Fibroblast of pulmonary artery (primary cell): Measurements from ENCODE around the gene AGRN.
"Not testable (repeated sequence)": the region's sequence is repeated elsewhere in the genome, so short reads cannot be mapped to it uniquely, and the experiment has no call there.

Source experiments
- DNase-seq: peaks from one replicate; pipeline ENCODE4 v3.0.0-alpha.2; 2010; ENCODE audit warnings: low read depth
- H3K4me3 ChIP-seq: replicated peaks from 2 replicates; pipeline ENCODE4 v1.5.1; 2011; ENCODE audit warnings: low read depth, mild to moderate bottlenecking, control low read depth, low read length, moderate library complexity
- TF ChIP-seq, protein P1 (sequence below): IDR thresholded peaks from 2 replicates; pipeline ENCODE4 v1.5.1; 2011; ENCODE audit warnings: mild to moderate bottlenecking, control low read depth, low read length, inconsistent platforms; ENCODE audit errors: missing control alignments

Gene AGRN

DNA sequence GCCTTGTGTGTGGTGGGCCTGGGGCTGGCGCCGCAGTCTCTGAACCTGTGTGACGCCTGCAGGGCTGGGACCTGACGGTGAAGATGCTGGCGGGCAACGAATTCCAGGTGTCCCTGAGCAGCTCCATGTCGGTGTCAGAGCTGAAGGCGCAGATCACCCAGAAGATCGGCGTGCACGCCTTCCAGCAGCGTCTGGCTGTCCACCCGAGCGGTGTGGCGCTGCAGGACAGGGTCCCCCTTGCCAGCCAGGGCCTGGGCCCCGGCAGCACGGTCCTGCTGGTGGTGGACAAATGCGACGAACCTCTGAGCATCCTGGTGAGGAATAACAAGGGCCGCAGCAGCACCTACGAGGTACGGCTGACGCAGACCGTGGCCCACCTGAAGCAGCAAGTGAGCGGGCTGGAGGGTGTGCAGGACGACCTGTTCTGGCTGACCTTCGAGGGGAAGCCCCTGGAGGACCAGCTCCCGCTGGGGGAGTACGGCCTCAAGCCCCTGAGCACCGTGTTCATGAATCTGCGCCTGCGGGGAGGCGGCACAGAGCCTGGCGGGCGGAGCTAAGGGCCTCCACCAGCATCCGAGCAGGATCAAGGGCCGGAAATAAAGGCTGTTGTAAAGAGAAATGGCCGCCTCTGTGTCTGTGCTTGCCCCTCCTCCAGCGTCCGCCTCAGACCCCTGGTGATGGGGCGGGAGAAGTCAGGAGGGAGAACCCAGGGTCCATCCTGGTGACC, 5.8 kb upstream of the AGRN start:
- TF ChIP-seq, protein P1, sequence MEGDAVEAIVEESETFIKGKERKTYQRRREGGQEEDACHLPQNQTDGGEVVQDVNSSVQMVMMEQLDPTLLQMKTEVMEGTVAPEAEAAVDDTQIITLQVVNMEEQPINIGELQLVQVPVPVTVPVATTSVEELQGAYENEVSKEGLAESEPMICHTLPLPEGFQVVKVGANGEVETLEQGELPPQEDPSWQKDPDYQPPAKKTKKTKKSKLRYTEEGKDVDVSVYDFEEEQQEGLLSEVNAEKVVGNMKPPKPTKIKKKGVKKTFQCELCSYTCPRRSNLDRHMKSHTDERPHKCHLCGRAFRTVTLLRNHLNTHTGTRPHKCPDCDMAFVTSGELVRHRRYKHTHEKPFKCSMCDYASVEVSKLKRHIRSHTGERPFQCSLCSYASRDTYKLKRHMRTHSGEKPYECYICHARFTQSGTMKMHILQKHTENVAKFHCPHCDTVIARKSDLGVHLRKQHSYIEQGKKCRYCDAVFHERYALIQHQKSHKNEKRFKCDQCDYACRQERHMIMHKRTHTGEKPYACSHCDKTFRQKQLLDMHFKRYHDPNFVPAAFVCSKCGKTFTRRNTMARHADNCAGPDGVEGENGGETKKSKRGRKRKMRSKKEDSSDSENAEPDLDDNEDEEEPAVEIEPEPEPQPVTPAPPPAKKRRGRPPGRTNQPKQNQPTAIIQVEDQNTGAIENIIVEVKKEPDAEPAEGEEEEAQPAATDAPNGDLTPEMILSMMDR: no peak
- peak overlapping the region; percentile 68 for H3K4me3 ChIP-seq
- DNase-seq: no peak

DNA sequence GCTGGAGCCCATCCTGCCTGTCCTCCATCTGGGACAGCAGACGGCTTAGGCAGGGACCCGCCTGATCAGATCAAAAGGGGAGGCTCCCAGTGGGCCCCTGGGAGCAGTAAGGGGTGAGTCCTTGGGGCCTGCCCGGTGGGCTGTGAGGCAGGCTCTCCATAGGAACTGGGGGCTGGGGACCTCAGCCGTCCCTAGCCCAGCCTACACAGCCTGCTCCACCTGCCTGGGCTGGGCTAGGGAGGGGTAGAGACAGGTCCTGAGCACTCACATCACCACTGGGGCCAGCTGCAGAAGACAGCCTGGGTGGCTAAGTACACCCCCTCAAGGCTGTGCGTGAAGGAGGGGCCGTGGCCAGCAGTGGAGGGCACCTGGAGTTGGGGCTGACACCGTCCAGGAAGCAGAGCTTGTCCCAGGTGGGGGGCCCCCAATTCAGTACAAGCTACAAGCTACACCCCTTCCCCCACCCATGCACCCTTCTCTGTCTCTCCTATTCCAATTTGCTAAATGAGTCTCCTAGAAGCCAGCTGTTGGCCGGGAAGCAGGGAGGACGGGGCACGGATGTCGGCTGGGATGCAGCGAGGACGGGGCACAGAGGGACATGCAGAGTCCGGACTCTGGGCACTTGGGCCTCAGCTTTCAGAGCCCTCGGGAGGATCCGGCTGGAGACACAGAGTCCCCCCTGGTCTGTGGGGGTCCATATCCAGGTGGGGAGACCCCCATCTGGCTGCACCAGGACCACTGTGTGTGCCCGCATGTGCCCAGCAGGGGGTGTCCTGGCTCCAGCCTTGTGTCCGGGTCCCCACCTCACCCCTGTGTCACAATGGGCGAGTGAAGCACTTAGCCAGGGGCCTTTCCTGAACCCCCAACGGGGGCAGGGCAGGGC, 4.9 kb upstream of the AGRN start:
- no peak for DNase-seq
- H3K4me3 ChIP-seq: no peak overlapping the region
- TF ChIP-seq, protein P1: peak; percentile 36

DNA sequence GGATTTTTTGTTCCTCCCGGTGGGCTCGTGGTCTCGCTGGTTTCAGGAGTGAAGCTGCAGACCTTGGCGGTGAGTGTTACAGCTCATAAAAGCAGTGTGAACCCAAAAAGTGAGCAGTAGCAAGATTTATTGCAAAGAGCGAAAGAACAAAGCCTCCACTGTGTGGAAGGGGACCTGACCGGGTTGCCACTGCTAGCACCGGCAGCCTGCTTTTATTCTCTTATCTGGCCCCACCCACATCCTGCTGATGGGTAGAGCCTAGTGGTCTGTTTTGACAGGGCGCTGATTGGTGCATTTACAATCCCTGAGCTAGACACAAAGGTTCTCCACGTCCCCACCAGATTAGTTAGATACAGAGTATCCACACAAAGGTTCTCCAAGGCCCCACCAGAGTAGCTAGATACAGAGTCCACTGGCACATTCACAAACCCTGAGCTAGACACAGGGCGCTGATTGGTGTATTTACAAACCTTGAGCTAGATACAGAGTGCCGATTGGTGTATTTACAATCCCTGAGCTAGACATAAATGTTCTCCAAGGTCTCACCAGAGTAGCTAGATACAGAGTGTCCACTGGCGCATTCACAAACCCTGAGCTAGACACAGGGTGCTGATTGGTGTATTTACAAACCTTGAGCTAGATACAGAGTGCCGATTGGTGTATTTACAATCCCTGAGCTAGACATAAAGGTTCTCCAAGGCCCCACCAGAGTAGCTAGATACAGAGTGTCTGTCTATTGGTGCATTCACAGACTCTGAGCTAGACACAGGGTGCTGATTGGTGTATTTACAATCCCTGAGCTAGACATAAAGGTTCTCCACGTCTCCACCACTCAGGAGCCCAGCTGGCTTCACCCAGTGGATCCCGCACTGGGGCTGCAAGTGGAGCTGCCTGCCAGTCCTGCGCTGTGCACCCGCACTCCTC, 2.3 kb upstream of the AGRN start:
- not testable (repeated sequence) for DNase-seq, H3K4me3 ChIP-seq

DNA sequence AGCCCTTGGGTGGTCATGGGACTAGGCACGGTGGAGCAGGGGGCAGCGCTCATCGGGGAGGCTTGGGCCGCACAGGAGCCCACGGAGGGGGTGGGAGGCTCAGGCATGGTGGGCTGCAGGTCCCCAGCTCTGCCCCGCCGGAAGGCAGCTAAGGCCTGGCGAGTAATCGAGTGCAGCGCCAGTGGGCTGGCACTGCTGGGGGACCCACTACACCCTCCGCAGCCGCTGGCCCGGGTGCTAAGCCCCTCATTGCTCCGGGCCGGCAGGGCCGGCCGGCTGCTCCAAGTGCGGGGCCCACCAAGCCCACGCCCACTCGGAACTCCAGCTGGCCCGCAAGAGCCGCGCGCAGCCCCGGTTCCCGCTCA, 1.6 kb upstream of the AGRN start:
- not testable (repeated sequence) for DNase-seq, H3K4me3 ChIP-seq

DNA sequence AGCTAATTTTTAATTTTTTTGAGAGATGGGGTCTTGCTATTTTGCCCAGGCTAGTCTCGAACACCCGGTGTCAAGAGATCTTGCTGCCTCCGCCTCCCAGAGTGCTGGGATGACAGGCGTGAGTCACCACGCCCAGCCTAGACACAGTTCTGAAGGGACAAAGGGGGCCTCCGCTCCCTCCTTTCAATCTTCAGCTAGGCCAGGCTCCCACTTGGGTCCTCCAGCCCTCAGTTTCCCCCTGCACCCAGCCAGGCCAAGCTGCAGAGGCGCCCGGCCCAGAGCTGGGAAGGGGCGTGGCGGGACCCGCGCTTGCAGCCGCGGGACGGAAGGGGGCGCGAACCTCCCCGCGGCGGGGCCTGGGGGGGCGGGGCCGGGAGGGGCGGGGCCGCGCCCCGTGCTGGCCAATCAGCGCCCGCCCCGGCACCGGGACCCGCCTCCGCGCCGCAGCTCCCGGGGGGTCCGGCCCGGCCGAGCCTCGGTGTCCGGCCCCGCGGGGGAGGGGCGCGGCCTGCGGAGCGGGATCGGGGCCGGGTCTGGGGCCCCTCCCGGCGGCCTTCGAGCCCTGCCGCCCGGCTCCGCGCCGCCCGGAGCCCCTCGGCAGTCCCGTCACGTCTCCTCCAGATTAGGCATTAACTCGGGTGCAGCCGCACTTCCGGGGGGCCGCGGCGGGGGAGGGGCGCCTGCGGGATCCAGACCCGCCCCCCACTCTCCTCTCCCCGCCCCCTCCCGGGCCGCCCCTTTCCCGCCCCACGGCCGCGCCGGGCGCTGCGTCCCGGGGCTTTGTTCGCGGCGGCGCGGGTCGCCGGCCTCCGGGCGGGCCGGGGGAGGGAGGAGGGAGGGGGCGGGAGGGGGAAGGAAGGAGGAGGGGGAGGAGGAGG, 559 bp upstream of the AGRN start:
- TF ChIP-seq, protein P1: peak; percentile 14
- peak overlapping the region; percentile 49 for H3K4me3 ChIP-seq
- peak; percentile 86 for DNase-seq

DNA sequence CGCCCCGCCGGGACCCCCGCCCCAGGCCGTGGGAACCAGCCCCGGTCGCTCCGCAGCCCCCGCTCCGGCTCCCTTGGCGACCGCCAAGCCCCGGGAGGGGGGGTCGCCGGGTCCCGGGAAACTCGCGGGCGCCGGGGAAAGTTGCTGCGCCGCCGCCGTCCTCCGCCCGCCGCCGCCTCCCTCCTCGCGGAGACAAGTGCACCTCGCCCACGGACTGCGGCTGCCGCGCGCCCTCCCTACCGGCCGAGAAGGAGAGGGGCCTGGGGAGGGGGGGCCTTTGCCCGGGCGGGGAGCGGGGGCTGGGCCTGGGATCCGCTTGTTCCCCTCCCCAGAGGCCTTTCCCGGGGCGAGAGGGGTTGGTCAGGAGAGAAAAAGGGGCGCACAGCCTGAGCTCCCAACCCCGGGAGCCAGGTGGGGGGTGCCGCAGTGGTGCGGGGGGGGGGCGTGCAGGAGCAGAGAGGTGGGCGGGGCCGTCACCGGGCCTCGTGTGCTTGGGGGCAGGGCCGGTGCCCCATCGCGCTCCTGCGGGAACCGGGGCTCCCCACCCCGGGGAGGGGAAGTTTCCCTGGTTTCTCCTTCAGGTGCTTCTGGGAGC, 592 bp downstream of the AGRN start:
- DNase-seq: no peak
- TF ChIP-seq, protein P1: no peak
- peak overlapping the region; percentile 51 for H3K4me3 ChIP-seq
